Mesendoderm (in vitro differentiated cells): ENCODE results near the gene TRIM72.
"Not testable (repeated sequence)": the region's sequence is repeated elsewhere in the genome, so short reads cannot be mapped to it uniquely, and the experiment has no call there.

Source experiments
- DNase-seq: peaks from one replicate; pipeline ENCODE4 v3.0.0; 2013
- H2AK5ac ChIP-seq: 2 replicates; pipeline ENCODE4 v1.6.1; 2013; ENCODE audit warnings: low read length, inconsistent platforms
- H2BK120ac ChIP-seq: 2 replicates; pipeline ENCODE4 v1.6.1; 2013; ENCODE audit warnings: low read depth, mild to moderate bottlenecking, low read length, moderate library complexity, mixed read lengths
- H2BK15ac ChIP-seq: replicated peaks from 2 replicates; pipeline ENCODE4 v1.6.1; 2013; ENCODE audit warnings: low read depth, mild to moderate bottlenecking, moderate library complexity
- H2BK5ac ChIP-seq: 2 replicates; pipeline ENCODE4 v1.6.1; 2013; ENCODE audit warnings: low read length, inconsistent platforms
- H3K18ac ChIP-seq: 2 replicates; pipeline ENCODE4 v1.6.1; 2013; ENCODE audit warnings: mild to moderate bottlenecking, low read length, mixed read lengths
- H3K23ac ChIP-seq: one replicate; pipeline ENCODE4 v1.6.1; 2013; ENCODE audit warnings: low read length
- H3K27ac ChIP-seq: 2 replicates; pipeline ENCODE4 v1.5.1; 2013; ENCODE audit warnings: low read depth, mild to moderate bottlenecking, inconsistent platforms, low read length, moderate library complexity
- H3K27me3 ChIP-seq: 2 replicates; pipeline ENCODE4 v1.6.1; 2013; ENCODE audit warnings: low read length, control low read depth, mild to moderate bottlenecking, inconsistent platforms; ENCODE audit not compliant: insufficient read depth, poor library complexity
- H3K36me3 ChIP-seq: 2 replicates; pipeline ENCODE4 v1.6.1; 2013; ENCODE audit warnings: low read length, inconsistent platforms; ENCODE audit not compliant: control insufficient read depth, insufficient read depth
- H3K4ac ChIP-seq: one replicate; pipeline ENCODE4 v1.6.1; 2013; ENCODE audit warnings: low read depth, mild to moderate bottlenecking, low read length, moderate library complexity
- H3K4me1 ChIP-seq: 2 replicates; pipeline ENCODE4 v1.6.1; 2013; ENCODE audit warnings: low read depth, low read length, inconsistent platforms; ENCODE audit not compliant: control insufficient read depth
- H3K4me2 ChIP-seq: 2 replicates; pipeline ENCODE4 v1.6.1; 2013; ENCODE audit warnings: low read length
- H3K4me3 ChIP-seq: 2 replicates; pipeline ENCODE4 v1.5.1; 2013; ENCODE audit warnings: mild to moderate bottlenecking, low read length
- H3K56ac ChIP-seq: one replicate; pipeline ENCODE4 v1.6.1; 2013; ENCODE audit warnings: low read length
- H3K79me1 ChIP-seq: 2 replicates; pipeline ENCODE4 v1.6.1; 2013; ENCODE audit warnings: low read length, inconsistent platforms
- H3K79me2 ChIP-seq: 2 replicates; pipeline ENCODE4 v1.6.1; 2013; ENCODE audit warnings: mild to moderate bottlenecking, low read length; ENCODE audit not compliant: control insufficient read depth, insufficient read depth
- H3K9ac ChIP-seq: 2 replicates; pipeline ENCODE4 v1.6.1; 2013; ENCODE audit warnings: low read length, inconsistent platforms
- H4K5ac ChIP-seq: one replicate; pipeline ENCODE4 v1.6.1; 2013; ENCODE audit warnings: low read length
- H4K8ac ChIP-seq: one replicate; pipeline ENCODE4 v1.6.1; 2013; ENCODE audit warnings: low read depth, mild to moderate bottlenecking, control low read depth, low read length, moderate library complexity
- WGBS: extraction: QIAGEN DNeasy Blood & Tissue Kit; methylation state at CpG from one replicate; pipeline ENCODE4 v1.1.7; 2013; ENCODE audit warnings: low lambda C conversion rate, missing lambda C conversion rate; ENCODE audit not compliant: insufficient coverage; ENCODE audit errors: extremely low coverage; 5-methylcytosine and 5-hydroxymethylcytosine counted together

Gene TRIM72

DNA sequence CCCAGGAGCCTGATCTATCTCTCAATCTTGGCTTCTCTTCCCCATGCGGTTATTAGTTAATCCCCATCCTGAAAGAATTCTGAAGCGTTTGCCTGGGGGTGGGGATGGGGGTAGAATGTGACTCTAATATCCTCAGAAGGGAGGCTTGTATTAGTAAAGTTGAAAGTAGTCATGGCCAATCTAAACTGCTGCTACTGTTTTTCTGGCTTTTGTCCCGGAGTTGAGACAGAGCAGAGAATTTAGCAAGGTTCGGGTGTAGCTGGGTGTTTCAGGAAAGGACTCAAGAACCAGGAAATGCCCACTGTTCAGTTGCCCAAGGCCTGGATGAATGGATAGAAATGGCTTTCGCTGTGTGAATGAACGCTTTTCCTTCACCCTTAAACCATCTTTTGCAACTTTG lies 28.3 kb downstream of the TRIM72 start:
- Histone ChIP-seq H2BK120ac (no peak overlapping the region), H3K79me1 (no peaks in the 10 kb centered on the region), H2AK5ac (no peak overlapping the region), H3K9ac (no peak overlapping the region), H3K27ac (no peak overlapping the region), H4K8ac (no peak overlapping the region), H3K4me1 (no peaks in the 10 kb centered on the region), H3K79me2 (no peaks in the 10 kb centered on the region), H3K27me3 (no peaks in the 10 kb centered on the region), H2BK5ac (no peak overlapping the region), H3K18ac (no peak overlapping the region), H3K4me3 (no peak overlapping the region), H3K56ac (no peak overlapping the region), H4K5ac (no peak overlapping the region), H3K23ac (no peak overlapping the region), H3K4ac (peak overlapping the region; percentile 50), H3K4me2 (no peak overlapping the region), H2BK15ac (no peak overlapping the region), H3K36me3 (no peaks in the 10 kb centered on the region)
- WGBS = no CpG with 5 or more reads among the region's 6 CpGs
- no peak for DNase-seq

DNA sequence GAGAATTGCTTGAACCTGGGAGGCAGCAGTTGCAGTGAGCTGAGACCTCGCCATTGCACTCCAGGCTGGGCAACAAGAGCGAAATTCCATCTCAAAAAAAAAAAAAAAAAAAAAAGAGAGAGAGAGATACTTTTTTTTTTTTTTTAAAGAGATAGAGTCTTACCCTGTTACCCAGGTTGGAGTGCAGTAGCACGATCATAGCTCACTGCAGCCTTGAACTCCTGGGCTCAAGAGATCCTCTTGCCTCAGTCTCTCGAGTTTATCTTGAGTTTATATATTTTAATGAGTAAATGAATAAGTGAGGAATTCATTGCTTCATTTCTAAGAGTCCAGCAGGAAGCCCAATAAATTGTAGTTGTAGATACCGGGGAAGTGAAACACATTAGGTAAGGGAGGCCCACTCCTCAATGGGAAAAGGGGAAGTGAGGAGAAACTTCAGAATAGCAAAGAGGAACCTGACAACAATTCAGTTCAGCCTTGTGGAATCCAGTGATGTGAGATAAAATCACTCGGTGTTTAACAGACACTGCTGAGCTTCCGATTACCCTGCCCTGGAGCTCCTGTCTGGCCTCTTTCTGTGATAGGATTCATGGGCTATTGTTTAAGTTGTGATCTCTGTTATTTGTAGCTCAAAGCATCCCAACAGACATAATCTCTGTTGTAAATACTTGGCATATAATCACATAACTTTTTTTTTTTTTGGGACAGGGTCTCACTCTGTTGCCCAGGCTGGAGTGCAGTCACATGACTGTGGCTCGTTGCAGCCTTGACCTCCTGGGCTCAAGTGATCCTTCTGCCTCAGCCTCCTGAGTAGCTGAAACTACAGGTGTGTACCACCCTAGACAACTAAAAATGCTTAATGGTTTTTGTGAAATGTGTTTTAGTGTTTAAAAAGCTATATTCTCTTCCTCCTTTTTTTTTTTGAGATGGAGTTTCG lies 30.1 kb downstream of the TRIM72 start:
- H2BK5ac ChIP-seq = no peak overlapping the region

DNA sequence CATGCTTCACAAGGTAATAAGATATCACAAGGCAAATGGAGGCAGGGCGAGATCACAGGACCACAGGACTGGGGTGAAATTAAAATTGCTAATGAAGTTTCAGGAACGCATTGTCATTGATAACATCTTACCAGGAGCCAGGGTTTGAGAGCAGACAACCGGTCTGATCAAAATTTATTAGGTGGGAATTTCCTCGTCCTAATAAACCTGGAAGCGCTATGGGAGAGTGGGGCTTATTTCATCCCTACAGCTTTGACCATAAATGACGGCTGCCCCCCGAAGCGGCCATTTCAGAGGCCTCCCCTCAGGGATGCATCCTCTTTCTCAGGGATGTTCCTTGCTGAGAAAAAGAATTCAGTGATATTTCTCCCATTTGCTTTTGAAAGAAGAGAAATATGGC lies 31.7 kb downstream of the TRIM72 start:
- not testable (repeated sequence) for H4K8ac ChIP-seq, H2AK5ac ChIP-seq, H3K27me3 ChIP-seq, H3K18ac ChIP-seq, H3K4me1 ChIP-seq, H3K23ac ChIP-seq, H3K4me3 ChIP-seq, H2BK120ac ChIP-seq, H4K5ac ChIP-seq, H3K79me2 ChIP-seq, H3K4ac ChIP-seq, H3K4me2 ChIP-seq, H3K27ac ChIP-seq, H2BK5ac ChIP-seq, H3K79me1 ChIP-seq, H3K36me3 ChIP-seq, H3K9ac ChIP-seq, H2BK15ac ChIP-seq, H3K56ac ChIP-seq
- DNase-seq = peak; percentile 38
- no CpG with 5 or more reads among the region's 8 CpGs for WGBS

More for the DNA sequence above, 30.1 kb downstream of the TRIM72 start:
- Histone ChIP-seq H3K79me1 (no peaks in the 10 kb centered on the region), H3K27ac (no peak overlapping the region), H4K5ac (no peak overlapping the region), H3K23ac (no peak overlapping the region), H4K8ac (no peak overlapping the region), H3K56ac (no peak overlapping the region), H3K79me2 (no peaks in the 10 kb centered on the region), H3K27me3 (no peaks in the 10 kb centered on the region), H3K36me3 (no peaks in the 10 kb centered on the region), H2BK120ac (no peak overlapping the region), H2AK5ac (no peak overlapping the region), H3K18ac (no peak overlapping the region), H3K4me3 (no peak overlapping the region), H2BK15ac (no peak overlapping the region), H3K4me1 (no peaks in the 10 kb centered on the region), H3K4me2 (no peak overlapping the region), H3K9ac (no peak overlapping the region), H3K4ac (no peak overlapping the region)
- peak; percentile 82 for DNase-seq
- no CpG with 5 or more reads among the region's 9 CpGs for WGBS

DNA sequence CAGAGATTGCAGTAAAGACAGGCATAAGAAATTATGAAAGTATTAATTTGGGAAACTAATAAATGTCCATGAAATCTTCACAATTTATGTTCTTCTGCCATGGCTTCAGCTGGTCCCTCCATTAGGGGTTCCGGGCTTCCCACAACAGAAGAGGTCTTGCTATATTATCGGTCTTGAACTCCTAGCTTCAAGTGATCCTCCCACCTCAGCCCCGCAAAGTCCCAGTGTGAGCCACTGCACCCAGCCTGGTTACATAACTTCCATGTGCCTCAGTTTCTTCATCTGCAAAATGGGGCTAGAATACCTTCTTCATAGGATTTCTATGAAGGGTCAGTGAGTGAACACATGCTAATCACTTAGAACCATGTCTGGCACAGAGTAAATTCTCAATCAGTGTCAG lies 32.4 kb downstream of the TRIM72 start:
- Histone ChIP-seq H4K8ac (no peak overlapping the region), H3K56ac (no peak overlapping the region), H3K4ac (no peak overlapping the region), H2BK15ac (no peak overlapping the region), H3K18ac (no peak overlapping the region), H3K4me1 (no peaks in the 10 kb centered on the region), H2BK5ac (no peak overlapping the region), H3K79me2 (no peaks in the 10 kb centered on the region), H3K79me1 (no peaks in the 10 kb centered on the region), H3K36me3 (no peaks in the 10 kb centered on the region), H4K5ac (no peak overlapping the region), H3K4me2 (no peak overlapping the region), H2AK5ac (no peak overlapping the region), H3K23ac (no peak overlapping the region), H3K9ac (no peak overlapping the region), H3K27me3 (no peaks in the 10 kb centered on the region), H3K4me3 (no peak overlapping the region), H2BK120ac (no peak overlapping the region), H3K27ac (no peak overlapping the region)
- no peak for DNase-seq
- no CpG with 5 or more reads among the region's 3 CpGs for WGBS

DNA sequence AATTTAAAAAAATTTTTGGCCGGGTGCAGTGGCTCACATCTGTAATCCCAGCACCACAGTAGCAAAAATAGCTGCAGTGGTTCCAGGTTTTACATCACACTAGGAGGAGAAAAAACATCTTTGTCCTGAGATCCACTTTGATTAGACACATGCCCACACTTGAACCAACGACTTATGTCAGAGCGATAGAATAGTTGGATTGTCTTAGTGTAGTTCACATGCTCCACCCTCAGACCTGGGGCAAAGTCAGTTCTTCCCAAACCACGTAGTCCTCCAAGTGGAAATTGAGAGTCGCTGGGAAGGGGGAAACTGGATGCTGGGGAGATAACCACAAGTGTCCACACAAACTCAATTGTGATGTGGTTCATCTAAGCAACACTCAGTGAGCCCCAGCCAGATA lies 34.4 kb downstream of the TRIM72 start:
- WGBS = no CpG with 5 or more reads among the region's 5 CpGs
- Histone ChIP-seq H4K5ac (no peak overlapping the region), H3K4me3 (no peak overlapping the region)

More for the DNA sequence above, 34.4 kb downstream of the TRIM72 start:
- H3K79me1 ChIP-seq = no peaks in the 10 kb centered on the region
- no peak overlapping the region for H3K56ac ChIP-seq
- H3K36me3 ChIP-seq = no peaks in the 10 kb centered on the region
- H2AK5ac ChIP-seq = no peak overlapping the region
- no peak overlapping the region for H3K4ac ChIP-seq
- H3K27ac ChIP-seq = no peak overlapping the region
- H3K27me3 ChIP-seq = no peaks in the 10 kb centered on the region
- H4K8ac ChIP-seq = no peak overlapping the region
- no peaks in the 10 kb centered on the region for H3K4me1 ChIP-seq
- no peak overlapping the region for H2BK120ac ChIP-seq
- no peak for DNase-seq
- H3K79me2 ChIP-seq = no peaks in the 10 kb centered on the region
- no peak overlapping the region for H2BK5ac ChIP-seq
- no peak overlapping the region for H3K18ac ChIP-seq
- no peak overlapping the region for H3K23ac ChIP-seq
- H3K4me2 ChIP-seq = no peak overlapping the region
- H2BK15ac ChIP-seq = no peak overlapping the region
- H3K9ac ChIP-seq = no peak overlapping the region
